Measurements from ENCODE around the gene ZNF778. TPM values are rescaled to one million over a fixed set of nuclear protein-coding genes. Genes with fewer than 3 reads are reported as not detected.

ZNF778 gene
- total and polyA plus RNA-seq, 2 of the 13 experiments (the other 11 are each of a cell fraction or from before 2014, with no cell fraction given): 3.8 to 7.2 TPM

GRCh38 chr16:89200124-89200849, 17.2 kb upstream of the ZNF778 start, which contains the start of gene SLC22A31 (continued):
- TF ChIP-seq ZXDC (CRISPR knock-in tag; IDR thresholded peaks at IDR 0.05) (no peak), ZFP41 (CRISPR knock-in tag; IDR thresholded peaks at IDR 0.05; ENCODE audit: borderline replicate concordance) (0 out of 2 replicates have a peak, but pooled peaks have one; percentile 56), AKAP8 (CRISPR knock-in tag; IDR thresholded peaks at IDR 0.05) (peak; percentile 47; the same call in 1 of the 2 replicates), SIN3A (IDR thresholded peaks at IDR 0.05; ENCODE audit: borderline replicate concordance, low read depth, low read length) (0 out of 2 replicates have a peak, but pooled peaks have one; percentile 56), ZNF709 (CRISPR knock-in tag; IDR thresholded peaks at IDR 0.05) (peak; percentile 87; the same call in 1 of the 2 replicates), ZSCAN31 (CRISPR knock-in tag; IDR thresholded peaks at IDR 0.05; ENCODE audit: low read depth) (peak; percentile 23; the same call in 1 of the 2 replicates), SMARCE1 (IDR thresholded peaks at IDR 0.05; ENCODE audit: borderline replicate concordance) (no peak), ZNF275 (CRISPR knock-in tag; IDR thresholded peaks at IDR 0.05; ENCODE audit: borderline replicate concordance) (0 out of 2 replicates have a peak, but pooled peaks have one; percentile 22), ZBTB10 (CRISPR knock-in tag; IDR thresholded peaks at IDR 0.05; ENCODE audit: borderline replicate concordance) (0 out of 2 replicates have a peak, but pooled peaks have one; percentile 12), CREB3 (CRISPR knock-in tag; IDR thresholded peaks at IDR 0.05) (peak; percentile 20; the same call in 1 of the 2 replicates), PAXIP1 (CRISPR knock-in tag; conservative IDR thresholded peaks at IDR 0.05) (peak; percentile 77), ZSCAN30 (CRISPR knock-in tag; IDR thresholded peaks at IDR 0.05) (no peak), HNF4G (IDR thresholded peaks at IDR 0.05; ENCODE audit: borderline replicate concordance, low read depth, low read length) (peak; percentile 65), HNF4G (CRISPR knock-in tag; IDR thresholded peaks at IDR 0.05; ENCODE audit: borderline replicate concordance, low read depth) (no peak; the same call in 1 of the 2 replicates), ZNF30 (CRISPR knock-in tag; IDR thresholded peaks at IDR 0.05) (no peak), ARNTL (CRISPR knock-in tag; IDR thresholded peaks at IDR 0.05) (no peak; the same call in 1 of the 2 replicates), ELF3 (CRISPR knock-in tag; IDR thresholded peaks at IDR 0.05) (peak; percentile 80)

All from HepG2 (cell line).